HG02884 (cell line): ENCODE results near the gene ZNF554.

Experiments
- ATAC-seq: cut with Tn5 transposase; IDR thresholded peaks from one replicate; pipeline ENCODE4 v1.9.1; 2021; ENCODE audit warnings: mild to moderate bottlenecking, moderate library complexity; ENCODE audit not compliant: unreplicated experiment

Gene ZNF554

GRCh38 chr19:2823646-2824045 lies 4.0 kb downstream of the ZNF554 start:
- ATAC-seq, result no peak

GRCh38 chr19:2824129-2824528 lies 4.5 kb downstream of the ZNF554 start:
- no peak for ATAC-seq

- ATAC-seq, result no peak
These were observed 7.4 kb downstream of the ZNF554 start for GRCh38 chr19:2827022-2827421.

GRCh38 chr19:2827840-2828489 lies 8.3 kb downstream of the ZNF554 start:
- no peak for ATAC-seq

GRCh38 chr19:2834294-2834871 lies 14.7 kb downstream of the ZNF554 start:
- no peak for ATAC-seq

- no peak for ATAC-seq
These were observed 17.8 kb downstream of the ZNF554 start for GRCh38 chr19:2837430-2837829.

GRCh38 chr19:2840794-2841791 lies 21.4 kb downstream of the ZNF554 start, which contains the start of gene ZNF555:
TSS of gene ZNF555 (plus strand) at chr19:2841475. CDS start at chr19:2841573, 98 bp downstream.
- ATAC-seq, result peak; percentile 89

GRCh38 chr19:2841855-2842574 lies 22.3 kb downstream of the ZNF554 start:
- peak; percentile 18 for ATAC-seq

- ATAC-seq, result no peak
These were observed 25.4 kb downstream of the ZNF554 start for GRCh38 chr19:2845107-2845506.

- ATAC-seq, result no peak
These were observed 26.7 kb downstream of the ZNF554 start for GRCh38 chr19:2846180-2846894.

- ATAC-seq, result no peak
These were observed 27.8 kb downstream of the ZNF554 start for GRCh38 chr19:2847507-2847906.

- ATAC-seq, result no peak
These were observed 28.9 kb downstream of the ZNF554 start for GRCh38 chr19:2848616-2849015.

- ATAC-seq, result no peak
These were observed 30.7 kb downstream of the ZNF554 start for GRCh38 chr19:2850256-2850925.

- ATAC-seq, result no peak
These were observed 32.9 kb downstream of the ZNF554 start for GRCh38 chr19:2852598-2852997.

GRCh38 chr19:2853015-2853606 lies 33.4 kb downstream of the ZNF554 start:
- ATAC-seq, result no peak

- no peak for ATAC-seq
These were observed 35.2 kb downstream of the ZNF554 start for GRCh38 chr19:2854849-2855248.

GRCh38 chr19:2856457-2857050 lies 36.9 kb downstream of the ZNF554 start:
- no peak for ATAC-seq

GRCh38 chr19:2858864-2859263 lies 39.2 kb downstream of the ZNF554 start:
- ATAC-seq, result no peak

- no peak for ATAC-seq
These were observed 44.1 kb downstream of the ZNF554 start for GRCh38 chr19:2863816-2864215.
